HG03432 (cell line): Measurements from ENCODE around the gene CANT1.

Experiments used
- ATAC-seq: cut with Tn5 transposase; IDR thresholded peaks from one replicate; pipeline ENCODE4 v1.9.1; 2021; ENCODE audit warnings: mild to moderate bottlenecking, moderate library complexity; ENCODE audit not compliant: unreplicated experiment

Gene CANT1

GRCh38 chr17:79009397-79010303 is at the start of gene CANT1:
Gene CANT1 (minus strand): TSS chr17:79009764. CDS start chr17:78997622, 12,142 bp downstream.
- peak; percentile 91 for ATAC-seq

- ATAC-seq, result no peak
Measured at GRCh38 chr17:79057737-79058385, 48.3 kb upstream of the CANT1 start.

GRCh38 chr17:79055197-79055596 is 45.6 kb upstream of the CANT1 start:
- no peak for ATAC-seq

GRCh38 chr17:79054200-79054960 is 44.8 kb upstream of the CANT1 start:
- ATAC-seq, result no peak

- no peak for ATAC-seq
Measured at GRCh38 chr17:79053251-79053925, 43.8 kb upstream of the CANT1 start.

- no peak for ATAC-seq
Measured at GRCh38 chr17:79052131-79052530, 42.6 kb upstream of the CANT1 start.

GRCh38 chr17:79051306-79051705 is 41.7 kb upstream of the CANT1 start:
- no peak for ATAC-seq

- no peak for ATAC-seq
Measured at GRCh38 chr17:79050551-79050950, 41.0 kb upstream of the CANT1 start.

- no peak for ATAC-seq
Measured at GRCh38 chr17:79049821-79050220, 40.3 kb upstream of the CANT1 start.

GRCh38 chr17:79048826-79049755 is 39.5 kb upstream of the CANT1 start:
- ATAC-seq, result no peak

GRCh38 chr17:79047923-79048825 is 38.6 kb upstream of the CANT1 start:
- ATAC-seq, result no peak

- no peak for ATAC-seq
Measured at GRCh38 chr17:79047291-79047920, 37.8 kb upstream of the CANT1 start.

- ATAC-seq, result no peak
Measured at GRCh38 chr17:79046916-79047280, 37.3 kb upstream of the CANT1 start.

GRCh38 chr17:79046197-79046915 is 36.8 kb upstream of the CANT1 start:
- no peak for ATAC-seq

- ATAC-seq, result no peak
Measured at GRCh38 chr17:79045842-79046196, 36.3 kb upstream of the CANT1 start.

- ATAC-seq, result no peak
Measured at GRCh38 chr17:79045001-79045729, 35.6 kb upstream of the CANT1 start.

- no peak for ATAC-seq
Measured at GRCh38 chr17:79044462-79044861, 34.9 kb upstream of the CANT1 start.
